Measurements from ENCODE around the gene CAPSL. TPM values are rescaled to one million over a fixed set of nuclear protein-coding genes. Genes with fewer than 3 reads are reported as not detected.
A peak's percentile ranks its signal among the peaks of the same experiment; 100 is the strongest.
"Not testable (repeated sequence)": the region's sequence is repeated elsewhere in the genome, so short reads cannot be mapped to it uniquely, and the experiment has no call there.

The CAPSL gene
- total RNA-seq = 1 to 10 TPM; 1.1 to 3.5 TPM

GRCh38 chr5:35938568-35939227 is at the start of gene CAPSL:
TSS of gene CAPSL (minus strand) at chr5:35938622. CDS start at chr5:35921120, 17,502 bp downstream.
- H3K36me3 Mint-ChIP-seq = no peaks in the 10 kb centered on the region
- no peaks in the 10 kb centered on the region for H3K9me3 Mint-ChIP-seq
- no peak for DNase-seq (ENCODE audit: low spot score in 2 of 2)
- no peak within 1 kb of the TSS for H3K27ac Mint-ChIP-seq
- ATAC-seq = peak in 1 of 2 donors; percentile 32

GRCh38 chr5:35987776-35988175 is 49.4 kb upstream of the CAPSL start:
- no peak for ATAC-seq
- no peak for DNase-seq (ENCODE audit: low spot score in 2 of 2)

GRCh38 chr5:35979715-35980114 is 41.3 kb upstream of the CAPSL start:
- ATAC-seq (no peak), DNase-seq (ENCODE audit: low spot score in 2 of 2) (no peak)
- Mint-ChIP-seq H3K9me3 (peaks cover 15 to 37% of the 10 kb centered on the region in 2 donors), H3K27ac (no peak overlapping the region), H3K36me3 (peaks cover 8 to 17% of the 10 kb centered on the region in 2 donors)

More at GRCh38 chr5:35987776-35988175, 49.4 kb upstream of the CAPSL start:
- Mint-ChIP-seq H3K9me3 (peaks cover 2 to 3% of the 10 kb centered on the region in 2 donors), H3K27ac (no peak overlapping the region), H3K36me3 (peaks cover 0 to 3% of the 10 kb centered on the region in 2 donors)

GRCh38 chr5:35976859-35977258 is 38.4 kb upstream of the CAPSL start:
- peaks cover 8 to 30% of the 10 kb centered on the region in 2 donors for H3K9me3 Mint-ChIP-seq
- ATAC-seq; H3K27ac Mint-ChIP-seq; DNase-seq (ENCODE audit: low spot score in 2 of 2): not testable (repeated sequence)
- H3K36me3 Mint-ChIP-seq = peaks cover 8 to 11% of the 10 kb centered on the region in 2 donors

GRCh38 chr5:35974570-35974969 is 36.1 kb upstream of the CAPSL start:
- DNase-seq (ENCODE audit: low spot score in 2 of 2) = no peak
- no peak for ATAC-seq
- H3K27ac Mint-ChIP-seq = no peak overlapping the region

GRCh38 chr5:35971878-35972210 is 33.4 kb upstream of the CAPSL start:
- ATAC-seq = no peak
- H3K27ac Mint-ChIP-seq = no peak overlapping the region
- H3K36me3 Mint-ChIP-seq = peaks cover 4 to 5% of the 10 kb centered on the region in 2 donors
- peaks cover 0 to 13% of the 10 kb centered on the region in 2 donors for H3K9me3 Mint-ChIP-seq
- DNase-seq (ENCODE audit: low spot score in 2 of 2) = no peak

More at GRCh38 chr5:35974570-35974969, 36.1 kb upstream of the CAPSL start:
- Mint-ChIP-seq H3K9me3 (peaks cover 0 to 19% of the 10 kb centered on the region in 2 donors), H3K36me3 (peaks cover 0 to 4% of the 10 kb centered on the region in 2 donors)

GRCh38 chr5:35971186-35971877 is 32.9 kb upstream of the CAPSL start:
- Mint-ChIP-seq H3K36me3 (peaks cover 4 to 5% of the 10 kb centered on the region in 2 donors), H3K9me3 (peaks cover 0 to 9% of the 10 kb centered on the region in 2 donors), H3K27ac (no peak overlapping the region)
- ATAC-seq (no peak), DNase-seq (ENCODE audit: low spot score in 2 of 2) (no peak)

GRCh38 chr5:35963381-35963843 is 25.0 kb upstream of the CAPSL start:
- Mint-ChIP-seq H3K9me3 (peaks cover 0 to under 1% of the 10 kb centered on the region in 2 donors), H3K27ac (no peak overlapping the region), H3K36me3 (no peaks in the 10 kb centered on the region)
- ATAC-seq (no peak), DNase-seq (ENCODE audit: low spot score in 2 of 2) (peak in 1 of 2 donors; percentile 15)

- ATAC-seq = no peak
- Mint-ChIP-seq H3K27ac (no peak overlapping the region), H3K9me3 (peaks cover 0 to 5% of the 10 kb centered on the region in 2 donors), H3K36me3 (no peaks in the 10 kb centered on the region)
- no peak for DNase-seq (ENCODE audit: low spot score in 2 of 2)
These were observed 21.9 kb upstream of the CAPSL start for GRCh38 chr5:35960328-35960727.

GRCh38 chr5:35956429-35956828 is 18.0 kb upstream of the CAPSL start:
- no peak for ATAC-seq
- no peaks in the 10 kb centered on the region for H3K36me3 Mint-ChIP-seq
- no peak for DNase-seq (ENCODE audit: low spot score in 2 of 2)
- H3K9me3 Mint-ChIP-seq = peaks cover 0 to 5% of the 10 kb centered on the region in 2 donors
- no peak overlapping the region for H3K27ac Mint-ChIP-seq

GRCh38 chr5:35954175-35954574 is 15.8 kb upstream of the CAPSL start:
- Mint-ChIP-seq H3K27ac (no peak overlapping the region), H3K9me3 (peaks cover 0 to 5% of the 10 kb centered on the region in 2 donors), H3K36me3 (no peaks in the 10 kb centered on the region)
- ATAC-seq (peak; percentile 20 to 33), DNase-seq (ENCODE audit: low spot score in 2 of 2) (no peak)

GRCh38 chr5:35947085-35947484 is 8.7 kb upstream of the CAPSL start:
- no peak for DNase-seq (ENCODE audit: low spot score in 2 of 2)
- ATAC-seq = no peak
- Mint-ChIP-seq H3K9me3 (no peaks in the 10 kb centered on the region), H3K36me3 (no peaks in the 10 kb centered on the region), H3K27ac (no peak overlapping the region)

GRCh38 chr5:35939639-35940038 is 1.2 kb upstream of the CAPSL start:
- Mint-ChIP-seq H3K36me3 (no peaks in the 10 kb centered on the region), H3K9me3 (no peaks in the 10 kb centered on the region), H3K27ac (no peak overlapping the region)
- DNase-seq (ENCODE audit: low spot score in 2 of 2) (no peak), ATAC-seq (no peak)

GRCh38 chr5:35926389-35927051 is 11.9 kb downstream of the CAPSL start:
- peak; percentile 33 to 48 for ATAC-seq
- Mint-ChIP-seq H3K27ac (peak overlapping the region in 1 of 2 donors; percentile 2), H3K36me3 (peaks cover 0 to 8% of the 10 kb centered on the region in 2 donors), H3K9me3 (peaks cover 5 to 7% of the 10 kb centered on the region in 2 donors)
- DNase-seq (ENCODE audit: low spot score in 2 of 2) = peak in 1 of 2 donors; percentile 78

GRCh38 chr5:35924950-35925722 is 13.3 kb downstream of the CAPSL start:
- H3K36me3 Mint-ChIP-seq = peaks cover 8 to 22% of the 10 kb centered on the region in 2 donors
- ATAC-seq = peak; percentile 78 to 85
- peak; percentile 84 to 89 for DNase-seq (ENCODE audit: low spot score in 2 of 2)
- H3K27ac Mint-ChIP-seq = peak overlapping the region; percentile 88 to 89
- H3K9me3 Mint-ChIP-seq = peaks cover 8 to 13% of the 10 kb centered on the region in 2 donors
